ENCODE data around the gene CACUL1. TPM values are rescaled to one million over a fixed set of nuclear protein-coding genes. Genes with fewer than 3 reads are reported as not detected.
"Not testable (repeated sequence)": the region's sequence is repeated elsewhere in the genome, so short reads cannot be mapped to it uniquely, and the experiment has no call there.

CACUL1 gene
- total RNA-seq, 6 experiments from 2014 or later, result 15.5 to 26.4 (median 17.8) TPM

DNA sequence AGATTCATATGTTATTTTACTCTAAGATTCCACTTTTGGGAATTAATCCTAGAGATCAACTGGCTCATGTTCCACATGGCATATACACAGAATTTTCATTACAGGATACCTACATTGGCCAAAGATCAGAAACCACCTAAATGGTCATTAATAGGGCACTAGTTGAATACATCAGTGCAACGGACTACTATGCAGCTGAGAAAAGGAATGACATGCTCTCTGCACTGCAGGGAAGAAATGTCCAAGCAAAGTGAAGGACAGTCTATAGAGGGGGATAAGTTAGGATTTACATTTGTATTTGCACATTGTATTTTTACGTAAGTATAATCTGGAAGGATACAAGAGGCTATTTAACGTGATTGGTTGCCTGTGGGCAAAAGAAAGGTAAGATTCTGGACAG lies 91.6 kb downstream of the CACUL1 start:
- intact Hi-C loops (cut with DNase I), result no loop called here
- no peak for DNase-seq

DNA sequence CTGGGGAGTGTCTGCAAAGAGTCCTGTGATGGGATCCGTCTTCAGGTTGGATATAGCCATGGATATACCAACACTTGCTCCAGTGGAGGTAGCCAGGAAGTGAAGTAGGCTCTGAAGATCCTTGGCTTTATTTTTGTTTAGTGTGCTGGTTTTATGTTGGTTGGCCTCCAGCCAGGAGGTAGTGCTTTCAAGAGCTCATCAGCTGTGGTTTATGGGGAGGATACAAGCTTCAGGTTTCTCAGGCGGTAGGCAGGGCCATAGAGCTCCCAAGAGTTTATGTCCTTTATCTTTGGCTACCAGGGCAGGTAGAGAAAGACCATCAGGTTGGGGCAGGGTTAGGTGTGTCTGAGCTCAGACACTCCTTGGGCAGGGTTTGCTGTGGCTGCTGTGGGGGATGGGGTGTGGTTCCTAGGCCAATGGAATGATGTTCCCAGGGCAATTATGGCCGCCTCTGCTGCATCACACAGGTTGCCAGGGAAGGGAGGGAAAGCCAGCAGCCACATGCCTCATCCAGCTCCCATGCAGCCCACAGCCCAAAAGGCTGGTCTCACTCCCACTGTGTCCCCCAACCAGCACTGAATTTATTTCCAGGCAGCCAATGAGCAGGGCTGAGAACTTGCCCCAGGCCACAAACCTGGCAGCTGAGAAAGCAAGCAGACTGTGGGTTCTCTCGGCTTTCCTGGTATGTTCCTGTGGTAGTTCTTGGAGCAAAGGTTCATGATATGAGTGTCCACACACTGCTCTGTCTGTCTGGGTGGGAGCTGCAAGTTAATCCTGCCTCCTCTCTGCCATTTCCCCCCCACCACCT lies 92.3 kb downstream of the CACUL1 start:
- H3K4me3 ChIP-seq, result no peak overlapping the region
- H3K27me3 ChIP-seq, result no peaks in the 10 kb centered on the region
- H3K4me1 ChIP-seq, result no peaks in the 10 kb centered on the region
- no peaks in the 10 kb centered on the region for H3K9me3 ChIP-seq
- no peak for ATAC-seq
- no peak for DNase-seq
- no peak overlapping the region for H3K27ac ChIP-seq
- no peaks in the 10 kb centered on the region for H3K36me3 ChIP-seq
- 100% methylated on average over 1 of the region's 4 CpGs for WGBS (ENCODE audit: insufficient coverage, low coverage, low lambda C conversion rate, missing lambda C conversion rate)
- TF ChIP-seq, protein P1, sequence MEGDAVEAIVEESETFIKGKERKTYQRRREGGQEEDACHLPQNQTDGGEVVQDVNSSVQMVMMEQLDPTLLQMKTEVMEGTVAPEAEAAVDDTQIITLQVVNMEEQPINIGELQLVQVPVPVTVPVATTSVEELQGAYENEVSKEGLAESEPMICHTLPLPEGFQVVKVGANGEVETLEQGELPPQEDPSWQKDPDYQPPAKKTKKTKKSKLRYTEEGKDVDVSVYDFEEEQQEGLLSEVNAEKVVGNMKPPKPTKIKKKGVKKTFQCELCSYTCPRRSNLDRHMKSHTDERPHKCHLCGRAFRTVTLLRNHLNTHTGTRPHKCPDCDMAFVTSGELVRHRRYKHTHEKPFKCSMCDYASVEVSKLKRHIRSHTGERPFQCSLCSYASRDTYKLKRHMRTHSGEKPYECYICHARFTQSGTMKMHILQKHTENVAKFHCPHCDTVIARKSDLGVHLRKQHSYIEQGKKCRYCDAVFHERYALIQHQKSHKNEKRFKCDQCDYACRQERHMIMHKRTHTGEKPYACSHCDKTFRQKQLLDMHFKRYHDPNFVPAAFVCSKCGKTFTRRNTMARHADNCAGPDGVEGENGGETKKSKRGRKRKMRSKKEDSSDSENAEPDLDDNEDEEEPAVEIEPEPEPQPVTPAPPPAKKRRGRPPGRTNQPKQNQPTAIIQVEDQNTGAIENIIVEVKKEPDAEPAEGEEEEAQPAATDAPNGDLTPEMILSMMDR (IDR thresholded peaks at IDR 0.05), result no peak
- TF ChIP-seq POLR2A (IDR thresholded peaks at IDR 0.05), result no peak
- intact Hi-C loops (cut with DNase I), result no loop called here

More for the DNA sequence above, 91.6 kb downstream of the CACUL1 start:
- Histone ChIP-seq H3K27ac (no peak overlapping the region), H3K4me3 (no peak overlapping the region), H3K9me3 (no peaks in the 10 kb centered on the region), H3K27me3 (no peaks in the 10 kb centered on the region), H3K36me3 (no peaks in the 10 kb centered on the region), H3K4me1 (no peaks in the 10 kb centered on the region)
- no peak for ATAC-seq
- 59% methylated on average over 3 of the region's 3 CpGs for WGBS (ENCODE audit: insufficient coverage, low coverage, low lambda C conversion rate, missing lambda C conversion rate)
- TF ChIP-seq POLR2A (IDR thresholded peaks at IDR 0.05), result no peak

DNA sequence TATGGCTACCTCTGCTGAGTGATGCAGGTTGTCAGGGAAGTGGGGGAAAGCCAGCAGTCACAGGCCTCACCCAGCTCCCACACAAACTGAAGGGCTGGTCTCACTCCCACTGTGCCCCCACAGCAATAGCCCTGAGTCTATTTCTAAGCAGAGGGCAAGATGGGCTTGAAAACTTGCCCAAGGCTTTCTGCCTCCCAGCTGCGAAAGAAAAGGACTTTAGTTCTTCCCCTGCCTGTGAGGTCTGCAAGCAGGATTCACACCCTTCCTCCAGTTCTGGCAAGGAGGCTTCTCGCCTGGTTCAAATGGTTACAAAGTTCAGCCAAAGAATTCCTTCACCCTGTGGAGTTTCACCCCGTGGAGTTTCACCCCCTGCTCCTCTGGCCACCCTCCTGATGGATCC lies 96.0 kb downstream of the CACUL1 start:
- no peak for DNase-seq
- Histone ChIP-seq H3K36me3 (no peaks in the 10 kb centered on the region), H3K27me3 (no peaks in the 10 kb centered on the region), H3K4me3 (no peak overlapping the region), H3K4me1 (no peaks in the 10 kb centered on the region), H3K9me3 (peaks cover 0 to 2% (median 0%) of the 10 kb centered on the region in 4 donors), H3K27ac (no peak overlapping the region)
- 0% methylated on average over 1 of the region's 3 CpGs for WGBS (ENCODE audit: insufficient coverage, low coverage, low lambda C conversion rate, missing lambda C conversion rate)
- no peak for ATAC-seq
- TF ChIP-seq, protein P1 (IDR thresholded peaks at IDR 0.05), result no peak
- TF ChIP-seq POLR2A (IDR thresholded peaks at IDR 0.05), result no peak
- intact Hi-C loops (cut with DNase I), result no loop called here

DNA sequence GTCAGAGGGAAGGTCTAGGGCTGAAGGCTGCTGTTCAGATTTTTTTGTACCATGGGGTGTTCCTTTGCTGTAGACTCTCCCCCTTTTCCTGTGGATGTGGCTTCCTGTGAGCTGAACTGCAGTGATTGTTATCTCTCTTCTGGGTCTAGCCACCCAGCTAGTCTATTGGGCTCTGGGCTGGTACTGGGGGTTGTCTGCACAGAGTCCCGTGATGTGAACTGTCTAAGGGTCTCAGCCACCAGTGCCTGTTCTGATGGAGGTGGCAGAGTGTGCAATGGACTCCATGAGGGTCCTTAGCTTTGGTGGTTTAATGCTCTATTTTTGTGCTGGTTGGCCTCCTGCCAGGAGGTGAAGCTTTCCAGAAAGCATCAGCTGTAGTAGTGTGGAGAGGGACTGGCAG lies 96.6 kb downstream of the CACUL1 start:
- intact Hi-C loops (cut with DNase I); H3K36me3 ChIP-seq; H3K27me3 ChIP-seq; H3K9me3 ChIP-seq; H3K27ac ChIP-seq; DNase-seq; H3K4me1 ChIP-seq; ATAC-seq; H3K4me3 ChIP-seq: not testable (repeated sequence)
- 67% methylated on average over 1 of the region's 1 CpG for whole genome bisulfite sequencing (ENCODE audit: insufficient coverage, low coverage, low lambda C conversion rate, missing lambda C conversion rate)

DNA sequence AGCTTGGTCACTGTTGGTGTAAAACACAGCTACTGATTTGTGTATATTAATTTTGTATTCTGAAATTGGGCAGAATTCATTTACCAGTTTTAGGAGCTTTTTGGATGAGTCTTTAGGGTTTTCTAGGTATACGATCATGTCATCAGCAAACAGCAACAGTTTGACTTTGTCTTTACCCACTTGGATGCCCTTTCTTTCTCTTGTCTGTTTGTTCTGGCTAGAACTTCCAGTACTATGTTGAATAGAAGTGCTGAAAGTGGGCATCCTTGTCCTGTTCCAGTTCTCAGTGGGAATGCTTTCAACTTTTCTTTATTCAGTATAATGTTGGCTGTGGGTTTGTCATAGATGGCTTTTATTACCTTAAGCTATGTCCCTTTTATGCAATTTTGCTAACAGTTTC lies 109.5 kb downstream of the CACUL1 start:
- ATAC-seq; H3K27ac ChIP-seq; DNase-seq; H3K4me3 ChIP-seq; H3K27me3 ChIP-seq; H3K4me1 ChIP-seq; H3K9me3 ChIP-seq; intact Hi-C loops (cut with DNase I); H3K36me3 ChIP-seq: not testable (repeated sequence)
- WGBS (ENCODE audit: insufficient coverage, low coverage, low lambda C conversion rate, missing lambda C conversion rate), result 23% methylated on average over 1 of the region's 1 CpG

DNA sequence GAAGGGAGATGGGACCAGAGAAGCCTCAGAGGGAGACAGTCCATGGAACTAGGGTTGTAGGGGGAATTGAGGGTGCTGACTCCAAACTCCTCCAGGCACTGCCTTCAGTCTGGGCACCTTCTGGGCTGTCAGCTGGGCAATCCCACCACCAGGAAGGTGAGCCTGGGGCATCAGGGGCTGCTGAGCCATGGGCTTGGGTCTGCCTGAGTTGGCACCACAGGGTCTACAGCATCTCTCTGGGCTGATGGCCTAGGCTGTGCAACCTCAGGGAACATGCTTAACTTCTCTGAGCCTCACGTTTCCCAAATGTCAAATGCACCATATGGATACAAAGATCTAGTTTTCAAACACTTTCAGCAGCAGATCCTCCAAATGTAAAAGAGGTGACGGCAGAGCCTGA lies 112.5 kb downstream of the CACUL1 start:
- ATAC-seq, result no peak

More for the DNA sequence above, 112.5 kb downstream of the CACUL1 start:
- Histone ChIP-seq H3K9me3 (no peaks in the 10 kb centered on the region), H3K4me3 (no peak overlapping the region), H3K36me3 (no peaks in the 10 kb centered on the region), H3K4me1 (no peaks in the 10 kb centered on the region), H3K27ac (no peak overlapping the region), H3K27me3 (no peaks in the 10 kb centered on the region)
- DNase-seq, result no peak
- TF ChIP-seq, protein P1 (IDR thresholded peaks at IDR 0.05), result no peak
- TF ChIP-seq POLR2A (IDR thresholded peaks at IDR 0.05), result no peak
- WGBS (ENCODE audit: insufficient coverage, low coverage, low lambda C conversion rate, missing lambda C conversion rate), result 100% methylated on average over 1 of the region's 2 CpGs
- intact Hi-C loops (cut with DNase I), result no loop called here
